K562 (cell line): ENCODE data around the gene P2RX3. TPM values are rescaled to one million over a fixed set of nuclear protein-coding genes. Genes with fewer than 3 reads are reported as not detected.

Experiments
- BACH1 ChIP-seq: fragments of 200-800 bp; sonication (Bioruptor generic); IDR thresholded peaks from 2 replicates; pipeline ENCODE4 v1.6.1; 2016; ENCODE audit warnings: missing genetic modification characterization, missing compliant biosample characterization
- CGGBP1 ChIP-seq: fragments of 250-450 bp; sonication (Bioruptor Pico); IDR thresholded peaks from 2 replicates; pipeline ENCODE4 v1.9.0; 2021; ENCODE audit warnings: mild to moderate bottlenecking
- DEAF1 ChIP-seq: fragments of 450-650 bp; formaldehyde crosslinking; IDR thresholded peaks from 2 replicates; pipeline ENCODE4 v1.4.0; 2020; ENCODE audit warnings: mild to moderate bottlenecking, moderate library complexity
- HDAC2 ChIP-seq: fragments of 450-650 bp; IDR thresholded peaks from 2 replicates; pipeline ENCODE4 v1.6.1; 2016; ENCODE audit warnings: mild to moderate bottlenecking
- L3MBTL2 ChIP-seq: fragments of 450-650 bp; IDR thresholded peaks from 2 replicates; pipeline ENCODE4 v1.6.1; 2016; ENCODE audit warnings: mild to moderate bottlenecking, moderate library complexity
- MCM3 ChIP-seq: fragments of 450-650 bp; IDR thresholded peaks from 2 replicates; pipeline ENCODE4 v1.6.1; 2016
- PTTG1 ChIP-seq: fragments of 450-650 bp; IDR thresholded peaks from 2 replicates; pipeline ENCODE4 v1.6.1; 2016; ENCODE audit warnings: low read depth, mild to moderate bottlenecking, missing genetic modification characterization, missing compliant biosample characterization
- RAD21 ChIP-seq, 2 experiments: fragments of 250-450 bp in 1 of 2; fragments of 450-650 bp in 1 of 2; sonication (Bioruptor Pico) in 1 of 2; formaldehyde crosslinking in 1 of 2; IDR thresholded peaks in 1 of 2; conservative IDR thresholded peaks in 1 of 2; 2 replicates each; pipeline versions ENCODE4 v1.4.0 to v1.8.0; 2020 to 2022; ENCODE audit warnings: mild to moderate bottlenecking in 2 of 2, moderate library complexity in 1 of 2
- REST ChIP-seq, 2 experiments: fragments of 450-650 bp; formaldehyde crosslinking in 1 of 2; IDR thresholded peaks; 2 replicates each; pipeline versions ENCODE4 v1.4.0 to v1.6.1; 2014 to 2020; ENCODE audit warnings: mild to moderate bottlenecking in 2 of 2, borderline replicate concordance in 1 of 2, low read depth in 1 of 2
- SPI1 ChIP-seq: IDR thresholded peaks from 2 replicates; pipeline ENCODE4 v1.6.1; 2011; ENCODE audit warnings: low read depth, low read length, control low read depth, borderline replicate concordance
- SREBF2 ChIP-seq: sonication (generic); formaldehyde crosslinking; IDR thresholded peaks from 2 replicates; pipeline ENCODE4 v1.4.0; 2020; ENCODE audit warnings: mild to moderate bottlenecking, missing genetic modification reagents
- SRSF3 ChIP-seq: fragments of 200-400 bp; formaldehyde crosslinking; IDR thresholded peaks from 2 replicates; pipeline ENCODE4 v1.6.1; 2016; ENCODE audit warnings: mild to moderate bottlenecking, low read length, moderate library complexity; ENCODE audit not compliant: insufficient read depth
- TAF7 ChIP-seq: fragments of 450-650 bp; IDR thresholded peaks from 2 replicates; pipeline ENCODE4 v1.6.1; 2016; ENCODE audit warnings: missing genetic modification characterization, missing compliant biosample characterization
- TARDBP ChIP-seq: fragments of 450-650 bp; IDR thresholded peaks from 2 replicates; pipeline ENCODE4 v1.6.1; 2016
- ZNF121 ChIP-seq: sonication (generic); formaldehyde crosslinking; conservative IDR thresholded peaks from 2 replicates; pipeline ENCODE4 v1.8.0; 2022; ENCODE audit warnings: missing genetic modification reagents
- ZNF165 ChIP-seq: fragments of 250-450 bp; sonication (Bioruptor Pico); IDR thresholded peaks from 2 replicates; pipeline ENCODE4 v1.4.0; 2020; ENCODE audit warnings: borderline replicate concordance
- polyA plus RNA-seq, 8 experiments: library from polyadenylated mRNA; depleted of rRNA in 4 of 8; stranded (reverse) in 5 of 8; unstranded in 3 of 8; fragments of >200 nt; fragmentation: Nextera tagmentation in 2 of 8; fragmentation: Illumina TruSeq in 1 of 8; extraction: Ambion mirVana in 2 of 8; extraction: Trizol in 1 of 8; gene quantifications; 2 replicates each; pipeline versions ENCODE4 v1.2.1 to v1.2.3, GENCODE V29; 2011 to 2014; ENCODE audit warnings: inconsistent platforms in 1 of 8, missing spikeins in 1 of 8
- total RNA-seq, 7 experiments: library from RNA; depleted of rRNA in 6 of 7; stranded (reverse); fragments of >200 nt in 6 of 7; fragmentation: Illumina TruSeq in 2 of 7; extraction: Trizol in 2 of 7; gene quantifications; 2 replicates each; pipeline versions ENCODE4 v1.2.1 to v1.2.3, GENCODE V29; 2011 to 2021; ENCODE audit warnings: low replicate concordance in 1 of 7
- TF ChIP-seq, protein P1 (sequence below): sonication (generic); formaldehyde crosslinking; IDR thresholded peaks from 2 replicates; pipeline ENCODE4 v1.8.0; 2022; ENCODE audit warnings: mild to moderate bottlenecking, missing genetic modification reagents, borderline replicate concordance

Gene P2RX3
- total and polyA plus RNA-seq, 9 of the 15 experiments (the other 6 are each of a cell fraction or from before 2014, with no cell fraction given) = not detected

DNA sequence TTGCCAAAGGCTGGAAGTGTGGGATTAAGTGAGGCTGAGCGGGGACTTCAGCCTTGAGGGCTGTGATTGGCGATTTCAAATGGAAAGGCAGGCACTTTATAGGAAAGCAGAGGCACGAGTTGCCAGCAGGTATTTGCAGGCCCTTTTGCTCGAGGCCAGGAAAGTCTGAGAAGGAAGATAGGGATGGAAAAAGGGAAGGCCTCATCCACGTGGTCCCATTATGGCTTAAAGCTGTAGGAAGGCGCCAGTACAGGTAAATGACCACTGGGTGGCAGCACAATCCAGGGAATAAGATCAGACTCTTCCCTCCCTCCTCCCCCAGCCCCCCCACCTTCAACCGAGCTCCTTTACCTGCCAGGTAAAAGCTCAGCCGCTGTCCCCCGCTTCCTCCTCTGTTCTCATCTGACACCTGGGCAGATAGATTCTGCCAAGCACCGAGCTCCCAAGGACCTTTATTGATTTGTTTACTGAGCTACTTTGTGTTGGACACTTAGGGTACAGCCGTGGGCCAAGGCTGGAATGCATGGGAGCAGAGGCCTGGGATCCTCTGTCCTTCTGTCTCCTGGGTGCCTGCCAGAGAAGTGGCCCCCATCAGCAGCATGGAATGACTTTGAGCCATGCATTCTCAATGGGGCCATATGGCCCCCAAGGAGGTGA, 7.5 kb downstream of the P2RX3 start (continued):
- TF ChIP-seq RAD21 (CRISPR knock-in tag; conservative IDR thresholded peaks at IDR 0.05 in 1 of 2, IDR thresholded peaks at IDR 0.05 in 1 of 2) (peak; percentile 62), L3MBTL2 (peak; percentile 87), TARDBP (no peak), TAF7 (tag) (no peak), SPI1 (peak; percentile 77), ZNF165 (CRISPR knock-in tag) (no peak), ZNF121 (CRISPR knock-in tag) (no peak), DEAF1 (peak; percentile 55), REST (IDR thresholded peaks at IDR 0.05; ENCODE audit: borderline replicate concordance) (peak; percentile 32; the same call in 1 of the 2 replicates), REST (CRISPR knock-in tag; IDR thresholded peaks at IDR 0.05; ENCODE audit: low read depth) (no peak), SRSF3 (no peak), HDAC2 (no peak), CGGBP1 (CRISPR knock-in tag) (no peak), PTTG1 (tag) (no peak), BACH1 (tag) (no peak), MCM3 (no peak), SREBF2 (no peak)
- TF ChIP-seq, protein P1, sequence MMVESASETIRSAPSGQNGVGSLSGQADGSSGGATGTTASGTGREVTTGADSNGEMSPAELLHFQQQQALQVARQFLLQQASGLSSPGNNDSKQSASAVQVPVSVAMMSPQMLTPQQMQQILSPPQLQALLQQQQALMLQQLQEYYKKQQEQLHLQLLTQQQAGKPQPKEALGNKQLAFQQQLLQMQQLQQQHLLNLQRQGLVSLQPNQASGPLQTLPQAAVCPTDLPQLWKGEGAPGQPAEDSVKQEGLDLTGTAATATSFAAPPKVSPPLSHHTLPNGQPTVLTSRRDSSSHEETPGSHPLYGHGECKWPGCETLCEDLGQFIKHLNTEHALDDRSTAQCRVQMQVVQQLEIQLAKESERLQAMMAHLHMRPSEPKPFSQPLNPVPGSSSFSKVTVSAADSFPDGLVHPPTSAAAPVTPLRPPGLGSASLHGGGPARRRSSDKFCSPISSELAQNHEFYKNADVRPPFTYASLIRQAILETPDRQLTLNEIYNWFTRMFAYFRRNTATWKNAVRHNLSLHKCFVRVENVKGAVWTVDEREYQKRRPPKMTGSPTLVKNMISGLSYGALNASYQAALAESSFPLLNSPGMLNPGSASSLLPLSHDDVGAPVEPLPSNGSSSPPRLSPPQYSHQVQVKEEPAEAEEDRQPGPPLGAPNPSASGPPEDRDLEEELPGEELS (CRISPR knock-in tag) = no peak
